ENCODE results near the gene TRIO.
"Not testable (repeated sequence)": the region's sequence is repeated elsewhere in the genome, so short reads cannot be mapped to it uniquely, and the experiment has no call there.

TRIO gene

GRCh38 chr5:14142827-14143545 lies at the start of gene TRIO:
TSS of gene TRIO (plus strand) at chr5:14143342. CDS start at chr5:14143726, 384 bp downstream.
- DNase-seq (ENCODE audit: low spot score), result peak; percentile 95

DNA sequence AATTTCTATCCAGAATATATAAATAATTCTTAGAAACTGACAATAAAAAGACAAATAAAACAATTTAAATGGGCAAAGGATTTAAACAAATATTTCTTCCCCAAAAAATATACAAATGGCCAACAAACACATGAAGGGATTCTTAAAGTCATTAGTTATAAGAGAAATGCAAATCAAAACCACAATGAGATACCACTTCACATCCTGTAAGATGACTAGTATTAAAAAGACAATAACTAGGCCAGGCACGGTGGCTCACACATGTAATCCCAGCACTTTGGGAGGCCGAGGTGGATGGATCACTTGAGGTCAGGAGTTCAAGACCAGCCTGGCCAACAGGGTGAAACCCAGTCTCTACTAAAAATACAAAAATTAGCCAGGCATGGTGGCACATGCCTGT lies 45.8 kb upstream of the TRIO start:
- not testable (repeated sequence) for DNase-seq (ENCODE audit: low spot score)

DNA sequence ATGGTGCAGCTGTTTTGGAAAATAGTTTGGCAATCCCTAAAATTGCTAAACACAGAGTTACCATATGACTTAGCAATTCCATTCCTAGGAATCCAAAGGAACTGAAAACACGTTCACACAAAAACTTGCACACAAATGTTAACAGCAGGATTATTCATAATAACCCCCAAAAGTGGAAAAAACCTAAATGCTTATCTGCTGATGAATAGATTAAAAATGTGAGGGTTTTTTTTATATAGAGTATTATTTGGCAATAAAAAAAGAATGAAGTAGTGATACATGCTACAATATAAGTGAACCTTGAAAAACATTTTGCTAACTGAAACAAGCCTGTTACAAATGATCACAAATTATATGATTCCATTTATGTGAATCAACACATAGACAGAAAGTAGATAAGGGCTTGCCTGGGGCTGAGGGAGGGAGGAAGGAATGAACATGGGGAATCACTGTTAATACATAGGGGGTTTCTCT lies 45.1 kb upstream of the TRIO start:
- no peak for DNase-seq (ENCODE audit: low spot score)

GRCh38 chr5:14100281-14100680 lies 42.9 kb upstream of the TRIO start:
- DNase-seq (ENCODE audit: low spot score), result no peak

GRCh38 chr5:14101922-14102321 lies 41.2 kb upstream of the TRIO start:
- no peak for DNase-seq (ENCODE audit: low spot score)

DNA sequence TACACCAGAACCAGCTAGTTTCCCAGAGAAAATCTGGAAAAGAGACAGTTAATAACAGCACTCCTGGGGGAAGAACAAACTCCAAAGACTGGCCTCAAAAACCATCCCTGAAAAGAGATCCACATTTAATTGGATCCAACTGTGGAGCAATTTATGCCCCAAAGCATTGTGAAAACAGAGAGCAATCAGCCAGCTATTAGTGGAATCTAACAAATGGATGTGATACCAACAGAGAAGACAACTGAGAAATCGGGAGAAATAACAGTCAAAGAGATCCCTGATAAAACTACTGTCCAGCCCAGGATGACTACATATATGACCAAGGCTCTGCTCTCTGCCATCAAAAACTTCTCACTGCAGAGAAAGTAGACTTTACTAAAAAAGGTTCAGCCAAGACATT lies 40.5 kb upstream of the TRIO start:
- no peak for DNase-seq (ENCODE audit: low spot score)

GRCh38 chr5:14105718-14106410 lies 37.3 kb upstream of the TRIO start:
- DNase-seq (ENCODE audit: low spot score), result peak; percentile 62

DNA sequence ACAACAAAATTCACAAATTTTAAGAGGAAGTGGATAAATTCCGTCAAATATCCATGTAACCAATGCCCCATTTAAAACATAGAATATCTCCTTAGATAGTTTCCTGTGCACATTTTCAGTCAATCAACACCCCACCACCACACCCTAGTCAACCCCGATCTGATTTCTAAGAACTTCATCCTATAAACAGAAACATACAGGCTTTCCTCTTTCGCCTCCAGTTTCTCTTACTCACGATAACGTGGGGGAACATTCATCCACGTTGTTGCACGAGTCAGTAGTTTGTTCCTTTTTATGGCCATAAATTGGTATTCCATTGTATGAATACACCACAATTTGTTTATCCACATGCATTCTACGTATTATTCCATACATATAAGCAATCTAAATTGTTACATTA lies 35.6 kb upstream of the TRIO start:
- DNase-seq (ENCODE audit: low spot score), result no peak

DNA sequence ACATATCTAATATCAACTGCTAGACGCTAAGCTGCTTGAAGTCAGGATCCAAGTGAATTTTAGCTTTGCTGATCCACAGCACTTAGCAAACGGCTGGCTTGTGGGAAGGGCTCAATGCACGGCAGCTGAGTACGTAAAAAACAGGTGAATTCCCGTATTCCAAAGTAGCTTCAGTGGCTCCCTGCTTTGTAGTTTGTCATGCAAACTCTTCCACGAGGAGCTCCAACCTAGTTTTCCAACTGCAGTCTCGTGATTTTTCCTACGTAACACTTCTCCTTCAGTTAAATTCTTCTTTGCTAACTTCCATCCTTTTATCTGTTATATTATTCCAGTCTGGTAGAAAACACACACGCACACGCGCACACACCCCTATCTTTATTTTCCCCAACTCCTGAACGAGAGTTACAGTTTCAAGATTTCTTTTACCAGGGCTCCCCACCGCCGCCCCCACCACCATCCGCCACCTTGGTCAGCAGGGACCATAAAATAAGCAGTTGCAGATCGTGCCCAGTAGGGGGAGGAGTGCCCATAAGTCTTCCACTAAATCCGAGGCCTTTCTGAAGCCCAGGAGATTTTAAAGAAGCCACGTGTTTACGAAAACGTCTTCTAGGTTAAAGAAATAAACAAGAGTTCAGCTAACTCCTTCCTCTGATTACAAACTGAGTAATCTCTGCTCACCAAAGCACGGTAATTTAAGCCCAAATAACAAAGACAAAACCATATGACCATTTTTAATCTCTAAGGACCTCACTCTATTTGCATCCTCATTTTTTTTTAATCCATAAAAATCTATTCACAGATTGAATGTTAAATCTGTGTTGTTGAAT lies 34.8 kb upstream of the TRIO start:
- DNase-seq (ENCODE audit: low spot score), result peak; percentile 80

- DNase-seq (ENCODE audit: low spot score), result peak; percentile 19
These were observed 33.9 kb upstream of the TRIO start for GRCh38 chr5:14109041-14109747.

GRCh38 chr5:14109771-14110170 lies 33.4 kb upstream of the TRIO start:
- no peak for DNase-seq (ENCODE audit: low spot score)

GRCh38 chr5:14110196-14110595 lies 32.9 kb upstream of the TRIO start:
- no peak for DNase-seq (ENCODE audit: low spot score)

DNA sequence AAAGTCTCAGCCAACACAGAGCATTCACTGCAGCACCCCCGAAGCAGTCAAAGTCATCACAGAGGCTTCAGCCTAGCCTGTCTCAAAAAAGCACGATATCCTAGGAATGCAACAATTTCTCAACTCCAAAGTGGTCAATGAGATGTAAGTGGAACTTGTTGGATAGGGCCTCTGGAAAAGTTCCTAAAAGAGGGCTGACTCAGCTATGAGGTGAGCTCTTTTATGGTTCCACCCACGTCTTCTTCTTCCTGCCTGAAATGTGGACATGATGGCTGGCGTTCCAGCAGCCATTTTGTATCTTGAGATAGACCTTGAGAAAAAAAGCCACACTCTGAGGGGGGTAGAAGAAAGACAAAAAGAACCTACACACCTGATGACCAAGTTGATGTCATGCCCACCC lies 32.5 kb upstream of the TRIO start:
- DNase-seq (ENCODE audit: low spot score), result no peak

DNA sequence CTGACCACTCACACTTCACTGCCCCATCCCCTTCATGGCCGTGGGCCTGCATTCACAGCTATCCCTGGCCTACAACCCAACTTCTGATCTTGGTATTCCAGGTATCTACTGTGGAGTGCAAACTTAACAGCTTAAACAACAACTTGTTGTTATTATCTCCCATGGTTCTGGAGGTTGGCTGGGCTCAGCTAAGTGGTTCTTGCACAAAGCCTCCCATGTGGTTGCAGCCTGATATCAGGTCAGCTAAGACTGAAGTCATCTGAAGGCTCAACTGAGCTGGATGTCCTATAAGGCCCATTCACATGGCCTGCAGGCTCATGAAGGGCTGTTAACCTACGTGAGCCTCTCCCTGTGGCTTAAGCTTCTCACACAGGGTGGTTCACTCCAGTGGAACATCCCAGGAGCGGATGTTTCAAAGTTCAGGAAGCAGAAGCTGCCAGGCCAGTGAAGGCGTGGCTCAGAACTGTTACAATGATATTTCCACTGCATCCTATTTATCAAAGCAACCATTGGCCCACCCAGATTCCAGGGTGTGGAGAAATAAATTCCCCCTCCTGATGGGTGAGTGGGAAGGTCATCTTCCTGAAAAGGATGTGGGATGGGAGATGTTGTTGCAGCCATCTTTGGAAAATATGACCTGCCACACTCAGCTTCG lies 30.0 kb upstream of the TRIO start:
- peak; percentile 19 for DNase-seq (ENCODE audit: low spot score)

DNA sequence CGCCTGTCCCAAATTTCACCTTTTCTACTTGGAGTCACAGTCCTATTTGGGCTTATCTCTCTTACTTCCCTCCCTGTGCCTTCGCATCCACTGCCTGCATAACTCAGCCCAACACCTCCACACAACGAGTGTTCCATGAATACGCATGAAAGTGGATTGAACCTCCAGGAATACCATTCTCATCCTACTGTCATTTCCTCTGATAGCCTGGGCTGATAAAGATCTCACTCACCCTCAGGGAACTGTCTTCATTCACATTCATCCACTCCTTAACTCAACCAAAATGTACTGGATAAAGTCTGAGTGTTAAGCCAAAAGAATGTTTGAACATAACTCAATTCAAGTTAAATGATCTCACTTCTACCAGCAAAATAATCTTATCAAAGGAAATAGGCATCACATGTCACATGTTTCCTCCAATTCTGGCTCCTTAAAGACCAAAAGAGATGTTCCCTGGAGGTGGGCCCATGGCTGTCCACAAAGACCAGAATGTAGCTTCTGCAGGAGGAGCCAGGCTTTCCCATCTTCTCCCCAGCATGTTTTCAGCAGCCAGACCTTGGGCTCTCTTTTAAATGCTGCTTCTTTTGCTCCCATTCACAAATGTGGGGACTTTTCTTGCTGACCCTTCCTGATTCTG lies 28.4 kb upstream of the TRIO start:
- DNase-seq (ENCODE audit: low spot score), result no peak

GRCh38 chr5:14115323-14115895 lies 27.7 kb upstream of the TRIO start:
- no peak for DNase-seq (ENCODE audit: low spot score)

GRCh38 chr5:14118551-14119320 lies 24.4 kb upstream of the TRIO start:
- no peak for DNase-seq (ENCODE audit: low spot score)

DNA sequence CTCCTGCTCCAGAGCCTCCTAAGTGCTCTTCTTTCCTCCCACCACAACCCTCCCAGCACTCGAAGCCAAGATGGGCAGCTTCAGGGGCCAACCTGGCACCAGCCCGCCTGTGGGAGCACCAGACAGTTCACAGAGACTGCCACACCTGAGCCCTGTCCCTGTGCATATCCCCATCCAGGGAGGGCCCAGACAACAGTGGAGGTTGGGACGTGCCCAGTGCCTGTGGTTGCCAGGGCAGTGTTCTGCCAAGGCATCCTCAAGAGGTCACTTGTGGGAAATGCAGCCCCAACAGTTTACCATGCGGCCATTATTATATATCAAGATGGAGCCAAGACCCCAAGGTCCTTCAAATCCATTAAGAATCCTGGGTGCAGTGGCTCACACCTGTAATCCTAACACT lies 23.0 kb upstream of the TRIO start:
- DNase-seq (ENCODE audit: low spot score), result no peak

DNA sequence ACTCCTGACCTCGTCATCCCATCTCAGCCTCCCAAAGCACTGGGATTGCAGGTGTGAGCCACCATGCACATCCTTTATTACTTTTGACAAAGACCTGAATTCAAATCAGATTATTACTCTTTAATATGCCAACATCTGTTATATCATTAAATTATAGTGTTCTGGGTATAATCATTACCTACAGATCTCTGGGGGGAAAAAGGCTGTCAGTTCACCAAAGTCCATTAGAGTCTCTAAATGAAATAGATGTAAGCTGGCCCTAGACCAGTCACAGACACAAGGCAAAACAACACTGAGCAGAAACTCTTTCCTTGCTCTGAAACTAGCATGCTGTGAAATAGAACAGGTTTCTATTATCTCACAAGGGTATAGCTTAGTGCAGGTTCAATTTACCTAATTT lies 21.6 kb upstream of the TRIO start:
- DNase-seq (ENCODE audit: low spot score), result no peak

- DNase-seq (ENCODE audit: low spot score), result no peak
These were observed 21.1 kb upstream of the TRIO start for GRCh38 chr5:14122089-14122488.

All from LoVo (cell line).